NT2/D1 (cell line): ENCODE data around the gene SLC6A9.

Source experiments
- DNase-seq: peaks from one replicate; pipeline ENCODE4 v3.0.0-alpha.2; 2011; ENCODE audit warnings: low read depth, low spot score
- H3K27me3 ChIP-seq: 2 replicates; pipeline ENCODE4 v1.6.0; 2011; ENCODE audit warnings: mild to moderate bottlenecking; ENCODE audit not compliant: insufficient read length, insufficient read depth
- H3K36me3 ChIP-seq: 2 replicates; pipeline ENCODE4 v1.6.1; 2011; ENCODE audit warnings: mild to moderate bottlenecking, low read length, mixed read lengths; ENCODE audit not compliant: insufficient read depth, insufficient read length
- H3K4me1 ChIP-seq: 2 replicates; pipeline ENCODE4 v1.5.1; 2011; ENCODE audit not compliant: insufficient read depth, insufficient read length
- H3K4me3 ChIP-seq: 2 replicates; pipeline ENCODE4 v1.5.1; 2011; ENCODE audit warnings: low read depth; ENCODE audit not compliant: insufficient read length
- H3K9ac ChIP-seq: 2 replicates; pipeline ENCODE4 v1.6.0; 2011; ENCODE audit warnings: low read depth; ENCODE audit not compliant: insufficient read length
- H3K9me3 ChIP-seq: 2 replicates; pipeline ENCODE4 v1.5.1; 2011; ENCODE audit warnings: mild to moderate bottlenecking, low read length; ENCODE audit not compliant: insufficient read depth
- SUZ12 ChIP-seq: IDR thresholded peaks from 2 replicates; pipeline ENCODE4 v1.6.1; 2011; ENCODE audit not compliant: insufficient read length, insufficient read depth; ENCODE audit errors: extremely low read depth
- YY1 ChIP-seq: IDR thresholded peaks from 2 replicates; pipeline ENCODE4 v1.6.1; 2011; ENCODE audit not compliant: insufficient read length, insufficient read depth
- ZNF274 ChIP-seq: IDR thresholded peaks from 2 replicates; pipeline ENCODE4 v1.6.1; 2011; ENCODE audit warnings: mild to moderate bottlenecking, low read depth, low read length

Gene SLC6A9

DNA sequence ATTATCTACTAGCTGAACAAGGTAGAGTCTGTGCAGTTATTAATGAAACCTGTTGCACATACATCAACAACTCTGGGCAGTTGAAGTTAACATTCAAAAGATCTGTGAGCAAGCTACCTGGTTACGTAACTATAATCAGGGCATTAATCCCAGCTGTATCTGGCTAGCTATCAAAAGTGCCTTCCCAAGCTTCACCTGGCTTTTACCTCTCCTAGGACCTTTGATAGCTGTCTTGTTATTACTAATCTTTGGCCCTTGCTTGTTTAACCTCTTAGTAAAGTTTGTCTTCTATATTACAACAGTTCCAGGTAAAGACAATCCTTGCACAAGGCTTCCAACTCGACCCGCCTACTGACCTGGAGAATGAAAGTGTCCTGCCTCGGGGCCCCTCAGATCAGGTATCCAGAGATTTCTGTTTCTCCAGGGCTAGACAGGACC is 29.6 kb upstream of the SLC6A9 start:
- TF ChIP-seq ZNF274 (no peak), SUZ12 (no peak)
- no peak overlapping the region for H3K9ac ChIP-seq
- DNase-seq = no peak
- H3K4me1 ChIP-seq = no peaks in the 10 kb centered on the region
- H3K4me3 ChIP-seq = no peak overlapping the region
- H3K27me3 ChIP-seq = no peaks in the 10 kb centered on the region
- H3K9me3 ChIP-seq = no peaks in the 10 kb centered on the region
- H3K36me3 ChIP-seq = no peaks in the 10 kb centered on the region

DNA sequence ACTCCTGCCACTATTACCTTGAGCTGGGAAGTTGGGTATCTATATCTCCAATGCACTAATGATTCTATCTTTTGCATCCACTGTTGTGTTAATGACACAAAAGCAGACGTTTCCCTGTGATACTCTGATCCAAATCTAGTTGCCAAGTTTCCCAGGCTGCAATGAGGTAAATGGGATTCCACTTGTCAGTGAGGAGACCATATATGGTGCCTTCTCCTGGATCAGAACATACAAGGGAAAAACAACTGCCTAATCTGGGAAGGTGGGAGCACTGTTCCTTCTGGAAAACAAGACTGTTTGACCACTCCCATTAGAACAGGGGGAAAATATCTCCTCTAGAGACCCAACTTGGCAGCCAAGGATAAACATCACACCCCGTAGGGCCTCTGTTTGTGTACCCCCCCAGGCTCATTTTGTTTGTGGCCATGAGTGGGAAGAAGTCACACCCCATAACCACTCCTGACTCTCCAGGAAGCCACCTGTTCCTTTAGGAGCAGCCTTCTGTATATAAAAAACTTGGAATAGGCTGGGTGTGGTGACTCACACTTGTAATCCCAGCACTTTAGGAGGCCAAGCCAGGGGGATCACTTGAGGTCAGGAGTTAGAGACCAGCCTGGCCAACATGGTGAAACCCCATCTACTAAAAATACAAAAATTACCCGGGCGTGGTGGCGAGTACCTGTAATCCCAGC is 28.5 kb upstream of the SLC6A9 start:
- DNase-seq = no peak
- TF ChIP-seq SUZ12 = no peak
- TF ChIP-seq ZNF274 = no peak
- no peak for TF ChIP-seq YY1
- no peaks in the 10 kb centered on the region for H3K36me3 ChIP-seq
- no peaks in the 10 kb centered on the region for H3K9me3 ChIP-seq
- no peaks in the 10 kb centered on the region for H3K27me3 ChIP-seq
- no peaks in the 10 kb centered on the region for H3K4me1 ChIP-seq
- no peak overlapping the region for H3K4me3 ChIP-seq
- H3K9ac ChIP-seq = no peak overlapping the region

DNA sequence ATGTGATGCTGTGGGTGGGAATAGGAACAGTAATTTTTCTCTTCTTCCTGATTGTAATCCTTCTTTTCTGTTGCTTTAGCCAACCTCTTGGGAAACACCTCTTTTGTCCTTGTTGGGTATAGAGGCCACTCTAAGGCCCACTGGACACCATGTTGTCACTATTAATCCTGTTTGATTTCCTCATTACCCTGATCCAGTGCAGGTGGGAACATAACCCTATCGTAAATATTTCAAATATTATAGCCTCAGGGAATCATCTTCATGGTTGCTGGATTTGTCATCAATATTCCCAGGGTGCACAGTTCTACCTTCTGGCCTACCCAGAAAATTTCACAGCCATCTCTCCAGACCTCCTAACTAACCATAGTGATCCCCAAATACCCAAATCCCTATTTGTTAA is 27.9 kb upstream of the SLC6A9 start:
- no peaks in the 10 kb centered on the region for H3K36me3 ChIP-seq
- H3K9me3 ChIP-seq = no peaks in the 10 kb centered on the region
- H3K9ac ChIP-seq = no peak overlapping the region
- TF ChIP-seq ZNF274 (no peak), SUZ12 (no peak), YY1 (no peak)
- H3K4me1 ChIP-seq = no peaks in the 10 kb centered on the region
- no peaks in the 10 kb centered on the region for H3K27me3 ChIP-seq
- no peak for DNase-seq
- no peak overlapping the region for H3K4me3 ChIP-seq

DNA sequence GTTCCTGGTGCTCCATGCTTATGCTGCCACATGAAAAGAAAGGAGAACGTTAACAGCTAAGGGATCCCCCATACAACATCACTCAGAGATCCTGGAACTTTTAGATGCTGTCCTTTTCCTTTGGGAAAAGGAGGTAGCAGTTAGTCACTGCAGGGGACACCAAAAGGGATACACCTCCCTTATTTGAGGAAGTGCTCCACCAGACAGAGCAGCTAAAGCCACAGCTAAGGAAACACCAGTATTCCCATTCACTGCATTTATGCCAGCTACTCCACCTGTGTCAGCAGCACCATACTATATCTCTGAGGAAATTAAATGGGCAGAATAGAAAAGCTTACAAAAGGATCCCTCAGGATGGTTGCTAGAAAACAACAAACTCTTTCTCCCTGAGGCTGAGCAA is 26.0 kb upstream of the SLC6A9 start:
- Histone ChIP-seq H3K36me3 (no peaks in the 10 kb centered on the region), H3K27me3 (no peaks in the 10 kb centered on the region), H3K9me3 (no peaks in the 10 kb centered on the region), H3K4me1 (no peaks in the 10 kb centered on the region), H3K4me3 (no peak overlapping the region), H3K9ac (no peak overlapping the region)
- no peak for DNase-seq
- TF ChIP-seq YY1 (no peak), SUZ12 (no peak)

DNA sequence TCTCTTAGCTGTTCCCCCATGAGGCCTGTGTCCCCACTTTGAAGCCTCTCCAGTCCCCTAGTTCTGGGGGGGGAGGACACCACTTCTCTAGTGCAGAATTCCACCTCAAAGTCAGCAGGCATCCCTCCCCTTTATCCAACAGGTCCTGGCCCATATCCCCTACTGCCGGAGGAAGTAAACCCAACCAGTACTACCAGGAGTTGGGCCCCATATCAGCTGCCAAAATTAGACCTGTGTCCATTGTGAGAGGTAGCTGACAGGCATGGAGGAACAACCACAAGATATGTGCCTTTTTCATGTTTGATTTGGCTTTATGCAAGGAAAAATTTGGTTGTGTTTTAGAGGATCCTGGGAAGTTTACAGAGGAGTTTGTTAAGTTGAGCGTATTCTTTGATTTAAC is 22.1 kb upstream of the SLC6A9 start:
- Histone ChIP-seq H3K27me3 (no peaks in the 10 kb centered on the region), H3K4me1 (no peaks in the 10 kb centered on the region), H3K9me3 (no peaks in the 10 kb centered on the region), H3K36me3 (no peaks in the 10 kb centered on the region), H3K9ac (no peak overlapping the region), H3K4me3 (no peak overlapping the region)
- no peak for DNase-seq
- TF ChIP-seq SUZ12 = no peak
- no peak for TF ChIP-seq ZNF274
- no peak for TF ChIP-seq YY1

DNA sequence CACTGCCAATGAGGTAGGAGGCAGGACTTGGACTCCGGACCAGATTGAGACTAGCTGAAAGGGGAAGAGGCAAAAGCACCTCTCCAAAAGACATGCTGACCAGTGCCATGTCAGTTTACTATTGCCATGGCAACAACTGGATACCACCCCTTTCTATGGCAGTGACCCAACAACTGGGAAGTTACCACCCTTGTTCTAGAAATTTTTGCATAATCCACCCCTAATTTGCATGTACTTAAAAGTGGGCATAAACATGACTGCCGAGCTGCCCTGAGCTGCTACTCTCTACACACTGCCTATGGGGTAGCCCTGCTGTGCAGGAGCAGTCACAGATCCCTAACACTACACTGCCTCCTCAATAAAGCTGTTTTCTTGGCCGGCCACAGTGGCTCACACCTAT is 19.0 kb upstream of the SLC6A9 start:
- H3K4me1 ChIP-seq = no peaks in the 10 kb centered on the region
- H3K4me3 ChIP-seq = no peak overlapping the region
- DNase-seq = no peak
- no peaks in the 10 kb centered on the region for H3K9me3 ChIP-seq
- H3K27me3 ChIP-seq = no peaks in the 10 kb centered on the region
- TF ChIP-seq SUZ12 (no peak), ZNF274 (no peak), YY1 (no peak)
- H3K9ac ChIP-seq = no peak overlapping the region
- H3K36me3 ChIP-seq = no peaks in the 10 kb centered on the region

DNA sequence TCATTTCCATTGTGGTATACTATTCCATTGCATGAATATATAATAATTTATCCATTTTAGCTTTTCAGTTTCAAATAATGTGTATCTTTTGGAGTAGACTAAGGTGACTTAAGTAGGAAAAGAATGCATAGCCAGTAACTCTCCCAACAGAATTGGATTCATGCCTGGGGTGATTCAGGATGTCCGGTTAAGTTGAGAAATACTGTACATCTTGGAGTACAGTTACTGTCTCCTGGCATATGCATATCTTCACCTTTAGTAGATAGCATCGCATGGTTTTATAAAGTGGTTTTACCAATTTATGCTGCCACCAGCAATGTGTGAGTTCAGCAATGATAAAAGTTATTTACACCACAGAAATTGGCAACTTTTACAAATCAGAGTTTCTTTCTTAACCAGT is 18.6 kb upstream of the SLC6A9 start:
- H3K9me3 ChIP-seq = no peaks in the 10 kb centered on the region
- no peak for TF ChIP-seq ZNF274
- TF ChIP-seq SUZ12 = no peak
- TF ChIP-seq YY1 = no peak
- no peaks in the 10 kb centered on the region for H3K27me3 ChIP-seq
- no peak for DNase-seq
- no peaks in the 10 kb centered on the region for H3K36me3 ChIP-seq
- no peaks in the 10 kb centered on the region for H3K4me1 ChIP-seq
- H3K4me3 ChIP-seq = no peak overlapping the region
- H3K9ac ChIP-seq = no peak overlapping the region
